NB4 (cell line): ENCODE measurements around the gene CCAR1.
"Not testable (repeated sequence)": the region's sequence is repeated elsewhere in the genome, so short reads cannot be mapped to it uniquely, and the experiment has no call there.

Experiments
- MYC ChIP-seq: IDR thresholded peaks from 2 replicates; pipeline ENCODE4 v1.6.1; 2011; ENCODE audit warnings: low read depth, low read length
- POLR2A ChIP-seq: IDR thresholded peaks from 2 replicates; pipeline ENCODE4 v1.6.1; 2011; ENCODE audit warnings: mild to moderate bottlenecking; ENCODE audit not compliant: insufficient read length; ENCODE audit errors: extremely low read depth
- TF ChIP-seq, protein P1 (sequence below): IDR thresholded peaks from one replicate; pipeline ENCODE4 v1.5.1; 2012; ENCODE audit warnings: low read depth, low read length
- TF ChIP-seq, protein P2 (sequence below): IDR thresholded peaks from 2 replicates; pipeline ENCODE4 v1.6.1; 2011; ENCODE audit warnings: low read depth, low read length

GRCh38 chr10:68827592-68827959 is 106.5 kb downstream of the CCAR1 start:
- TF ChIP-seq, protein P1, sequence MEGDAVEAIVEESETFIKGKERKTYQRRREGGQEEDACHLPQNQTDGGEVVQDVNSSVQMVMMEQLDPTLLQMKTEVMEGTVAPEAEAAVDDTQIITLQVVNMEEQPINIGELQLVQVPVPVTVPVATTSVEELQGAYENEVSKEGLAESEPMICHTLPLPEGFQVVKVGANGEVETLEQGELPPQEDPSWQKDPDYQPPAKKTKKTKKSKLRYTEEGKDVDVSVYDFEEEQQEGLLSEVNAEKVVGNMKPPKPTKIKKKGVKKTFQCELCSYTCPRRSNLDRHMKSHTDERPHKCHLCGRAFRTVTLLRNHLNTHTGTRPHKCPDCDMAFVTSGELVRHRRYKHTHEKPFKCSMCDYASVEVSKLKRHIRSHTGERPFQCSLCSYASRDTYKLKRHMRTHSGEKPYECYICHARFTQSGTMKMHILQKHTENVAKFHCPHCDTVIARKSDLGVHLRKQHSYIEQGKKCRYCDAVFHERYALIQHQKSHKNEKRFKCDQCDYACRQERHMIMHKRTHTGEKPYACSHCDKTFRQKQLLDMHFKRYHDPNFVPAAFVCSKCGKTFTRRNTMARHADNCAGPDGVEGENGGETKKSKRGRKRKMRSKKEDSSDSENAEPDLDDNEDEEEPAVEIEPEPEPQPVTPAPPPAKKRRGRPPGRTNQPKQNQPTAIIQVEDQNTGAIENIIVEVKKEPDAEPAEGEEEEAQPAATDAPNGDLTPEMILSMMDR: not testable (repeated sequence)
- TF ChIP-seq POLR2A, MYC: not testable (repeated sequence)
- TF ChIP-seq, protein P2, sequence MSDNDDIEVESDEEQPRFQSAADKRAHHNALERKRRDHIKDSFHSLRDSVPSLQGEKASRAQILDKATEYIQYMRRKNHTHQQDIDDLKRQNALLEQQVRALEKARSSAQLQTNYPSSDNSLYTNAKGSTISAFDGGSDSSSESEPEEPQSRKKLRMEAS: not testable (repeated sequence)
